DMS 273 treated with DMSO at 0.1 percent for 48 hours (cell line): Measurements from ENCODE around the gene NMRAL1.
A peak's percentile ranks its signal among the peaks of the same experiment; 100 is the strongest.

ENCODE experiments used
- DNase-seq: peaks from one replicate; lab custom pipeline; 2025; lab: John Stamatoyannopoulos, UW

Gene NMRAL1

DNA sequence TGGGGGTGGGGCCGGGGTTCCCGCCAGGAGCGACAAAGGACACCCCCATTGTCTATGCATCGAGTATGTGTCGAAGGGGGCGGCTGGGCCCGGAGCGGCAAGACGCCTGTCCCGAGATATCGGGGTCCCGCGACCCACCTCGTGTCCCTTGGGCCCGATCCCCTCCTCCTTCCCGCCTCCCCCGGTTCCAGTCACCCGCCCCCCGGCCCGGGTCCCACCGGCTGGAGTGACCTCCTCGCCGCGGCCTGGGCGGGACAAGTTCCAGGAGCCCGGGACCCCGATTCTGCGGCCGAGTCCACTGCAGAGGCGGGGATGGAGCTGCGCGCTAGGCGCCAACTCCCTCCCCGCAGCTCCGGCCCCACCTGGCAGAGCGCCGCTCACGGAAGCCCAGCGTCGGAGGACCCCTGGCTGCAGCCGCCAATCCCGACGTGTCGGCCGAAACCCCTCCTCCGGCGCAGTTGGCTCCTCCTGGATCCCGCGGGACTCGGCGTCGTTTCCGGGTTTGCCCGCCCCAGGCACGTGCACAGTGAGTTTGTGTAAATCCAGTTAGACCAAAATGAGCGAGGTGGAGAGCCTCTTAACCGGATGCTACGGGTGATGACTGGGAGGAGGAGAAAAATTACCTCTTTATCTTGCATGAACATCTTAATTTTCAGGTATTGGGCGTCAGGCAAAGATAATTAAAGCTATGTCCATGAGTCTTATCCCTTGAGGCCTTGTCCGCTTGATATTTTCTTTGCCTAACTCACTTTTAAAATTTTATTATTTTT is at the start of gene NMRAL1:
Gene NMRAL1, minus strand, starts transcription at position 434 of the 770 bp plus-strand sequence. CDS start 493 bp downstream, outside the sequence.
- peak; percentile 82 for DNase-seq

- peak; percentile 32 for DNase-seq
These were observed 49.3 kb upstream of the NMRAL1 start for GRCh38 chr16:4523686-4524085.

DNA sequence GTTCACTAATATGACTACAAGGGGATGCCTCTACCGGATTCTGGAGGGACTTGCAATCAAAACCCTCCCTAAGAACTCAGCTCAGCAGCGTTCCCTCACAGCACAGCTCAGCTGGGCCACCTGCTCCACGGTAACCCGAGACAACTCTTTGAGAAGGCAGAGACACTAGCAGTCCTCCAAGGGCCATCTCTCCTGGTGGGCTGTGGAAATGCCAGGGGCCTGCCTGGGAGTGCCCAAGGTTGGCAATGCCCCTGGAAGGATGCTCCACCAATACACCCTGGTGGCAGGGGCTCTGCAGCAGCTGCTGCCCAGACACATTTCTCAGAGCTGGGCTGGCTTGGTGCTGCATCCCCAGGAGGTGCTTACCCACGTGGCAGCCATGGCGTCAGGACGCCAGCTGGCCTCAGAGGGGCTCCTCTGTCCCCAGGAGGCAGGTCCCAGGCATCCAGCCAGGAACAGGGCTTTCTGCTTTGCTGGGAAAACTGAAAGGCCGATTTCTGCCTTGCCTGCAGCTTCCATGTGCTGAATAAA is 47.7 kb upstream of the NMRAL1 start:
- peak; percentile 94 for DNase-seq

DNA sequence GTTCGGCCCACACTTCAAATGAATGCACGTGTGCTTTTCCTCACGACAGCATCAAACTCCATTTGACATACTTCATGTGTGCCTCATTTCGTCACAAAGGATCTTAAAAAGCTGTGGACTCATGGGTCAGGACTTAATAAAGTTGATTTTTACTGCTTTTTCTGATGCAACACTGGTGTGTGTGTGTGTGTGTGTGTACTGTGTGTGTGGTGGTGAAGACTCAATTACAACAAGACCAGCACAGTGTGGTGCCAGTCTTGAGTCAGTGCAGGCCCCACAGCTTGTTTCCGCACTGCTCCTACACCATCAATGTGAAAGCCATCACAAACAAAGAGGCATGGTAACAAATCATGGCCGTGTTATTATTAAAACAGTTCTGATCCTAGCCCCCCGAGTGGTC is 46.5 kb upstream of the NMRAL1 start:
- no peak for DNase-seq

GRCh38 chr16:4519274-4520058 is 45.0 kb upstream of the NMRAL1 start:
- no peak for DNase-seq

DNA sequence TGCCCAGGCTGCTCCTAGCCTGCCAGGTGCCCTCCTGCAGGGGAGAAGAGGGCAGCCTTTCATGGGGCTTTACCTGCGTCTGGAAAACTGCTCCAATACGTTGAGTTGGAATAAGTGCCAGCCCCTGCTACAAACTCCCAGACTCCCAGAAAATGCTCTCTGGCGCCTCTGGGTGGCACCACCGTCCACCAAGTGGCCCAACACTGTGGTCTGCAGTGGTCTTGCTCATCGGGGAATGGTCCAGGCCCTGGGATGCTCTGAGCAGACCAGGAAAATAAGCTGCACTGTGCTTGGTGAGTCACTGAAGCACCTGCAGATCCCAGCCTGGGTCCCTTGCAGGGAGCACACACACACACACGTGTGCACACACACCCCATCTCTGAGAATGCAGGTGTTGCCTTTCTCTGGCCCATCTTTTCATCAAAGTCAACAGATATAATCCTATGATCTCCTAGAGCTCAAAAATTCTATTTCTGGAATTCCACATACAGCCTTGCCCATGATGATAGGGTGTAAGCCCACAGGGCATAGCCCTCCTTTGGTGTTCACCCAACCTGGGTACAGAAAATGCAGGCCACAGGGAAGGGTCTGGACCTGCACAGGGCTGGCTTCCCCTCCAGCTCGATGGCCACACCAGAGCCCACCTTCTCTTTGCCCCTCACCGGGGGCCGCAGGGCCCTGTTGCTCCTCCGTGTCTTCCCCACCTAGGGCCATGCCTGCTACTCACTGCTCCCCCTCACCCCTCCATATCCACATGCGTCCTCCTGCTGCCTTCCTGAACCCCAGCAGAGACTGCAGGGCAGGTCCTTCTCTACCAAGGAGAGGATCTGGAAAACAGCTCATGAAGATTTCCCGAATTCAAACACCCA is 43.6 kb upstream of the NMRAL1 start:
- DNase-seq: no peak

- DNase-seq: no peak
These were observed 41.3 kb upstream of the NMRAL1 start for GRCh38 chr16:4515611-4516233.

GRCh38 chr16:4514606-4515005 is 40.2 kb upstream of the NMRAL1 start:
- no peak for DNase-seq

DNA sequence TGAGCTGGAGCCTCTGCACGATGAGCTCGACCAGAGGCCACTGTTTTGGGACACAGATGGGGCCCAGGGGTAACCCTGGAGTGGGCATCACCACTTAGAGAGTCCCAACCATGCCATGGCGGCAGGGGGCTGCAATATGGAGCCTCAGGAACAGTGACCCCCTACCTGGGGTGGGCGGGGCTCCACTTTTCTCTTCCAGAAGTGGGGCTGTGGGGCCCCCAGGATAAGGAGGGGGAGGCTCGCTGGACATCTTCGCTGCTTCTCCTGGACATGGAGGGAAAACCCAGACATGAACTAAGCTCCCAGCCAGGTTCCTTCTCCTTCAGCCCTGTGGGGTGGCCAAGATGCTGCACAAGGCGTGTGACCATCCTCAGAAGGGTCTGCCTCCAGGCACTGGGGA is 39.5 kb upstream of the NMRAL1 start:
- no peak for DNase-seq

GRCh38 chr16:4513086-4513860 is 38.8 kb upstream of the NMRAL1 start:
- DNase-seq: no peak

DNA sequence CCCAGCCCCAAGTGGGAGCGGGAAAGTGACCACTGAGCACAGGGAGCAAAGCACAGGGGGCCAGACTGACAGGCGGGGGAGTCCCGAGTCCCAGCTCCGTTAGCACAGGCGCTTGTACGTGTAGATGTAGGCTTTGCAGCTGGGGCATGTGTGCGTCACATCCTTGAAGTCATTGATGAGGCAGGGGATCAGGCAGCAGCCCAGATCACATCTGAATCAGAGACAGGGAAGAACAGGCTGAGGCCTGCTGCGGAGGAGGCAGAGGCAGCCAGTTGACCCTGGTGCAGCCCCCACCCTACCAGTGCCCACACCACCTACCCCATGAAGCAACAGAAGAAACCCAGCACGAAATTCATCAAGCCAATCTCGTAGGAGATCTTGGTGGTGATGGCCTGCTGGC is 38.0 kb upstream of the NMRAL1 start:
- DNase-seq: no peak

DNA sequence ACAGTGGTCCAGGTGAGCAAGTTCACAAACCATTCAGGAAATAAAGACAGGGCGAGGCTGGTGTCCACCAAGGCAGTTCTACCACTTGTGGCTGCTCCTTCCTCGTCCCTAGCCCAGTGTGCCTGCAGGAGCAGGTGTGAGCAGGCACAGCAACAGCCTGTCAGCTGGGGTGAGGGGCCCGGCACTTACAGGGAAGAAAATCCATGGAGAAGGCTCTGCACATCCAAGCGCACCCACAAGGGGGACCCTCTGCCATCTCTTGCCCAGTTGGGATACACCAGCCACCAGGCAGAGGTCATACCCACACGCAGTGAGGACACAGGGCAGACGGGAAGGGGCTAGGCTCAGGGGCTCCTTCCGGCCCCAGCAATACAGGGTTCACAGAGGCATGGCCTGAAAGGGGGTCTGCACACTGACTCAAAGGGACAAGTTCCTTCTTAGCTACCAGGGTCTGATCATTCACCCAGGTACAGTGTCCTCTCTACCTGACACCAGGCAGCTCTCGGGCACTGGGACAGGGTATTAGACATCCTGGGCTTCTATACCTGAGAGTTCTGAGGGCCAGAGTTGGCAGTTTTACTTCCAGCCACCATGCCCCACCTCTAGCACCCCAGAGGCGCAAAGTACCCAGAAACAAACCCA is 37.1 kb upstream of the NMRAL1 start:
- peak; percentile 64 for DNase-seq

- DNase-seq: no peak
These were observed 36.5 kb upstream of the NMRAL1 start for GRCh38 chr16:4510747-4511426.

- no peak for DNase-seq
These were observed 35.7 kb upstream of the NMRAL1 start for GRCh38 chr16:4510131-4510530.

GRCh38 chr16:4509420-4509819 is 35.0 kb upstream of the NMRAL1 start:
- DNase-seq: no peak

- DNase-seq: no peak
These were observed 34.4 kb upstream of the NMRAL1 start for GRCh38 chr16:4508806-4509205.

- DNase-seq: no peak
These were observed 33.3 kb upstream of the NMRAL1 start for GRCh38 chr16:4507588-4508345.

DNA sequence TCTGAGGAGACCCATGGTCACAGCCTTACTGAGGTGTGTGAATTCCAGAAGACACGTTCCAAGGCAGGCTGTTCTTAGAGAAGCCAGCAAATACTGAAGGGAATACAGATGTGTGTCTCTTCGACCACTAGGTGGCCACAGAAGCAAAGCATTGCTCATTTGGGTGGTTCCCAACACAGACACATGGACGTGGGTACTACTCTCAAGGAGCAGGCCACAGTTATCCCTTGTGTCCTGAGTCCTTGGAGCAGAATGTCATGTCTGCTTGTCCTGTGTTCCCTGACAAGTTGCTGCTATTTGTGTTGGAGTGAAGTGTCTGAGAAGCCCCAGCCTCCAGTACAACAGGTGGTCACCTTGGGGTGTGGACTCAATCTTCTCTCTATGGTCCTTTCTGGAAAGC is 32.0 kb upstream of the NMRAL1 start:
- peak; percentile 41 for DNase-seq
